ENCODE measurements around the gene TFF1.
A peak's percentile ranks its signal among the peaks of the same experiment; 100 is the strongest.

TFF1 gene

GRCh38 chr21:42397746-42398394 is 31.5 kb upstream of the TFF1 start:
- no peak for DNase-seq

- no peak for DNase-seq
These were observed 30.7 kb upstream of the TFF1 start for GRCh38 chr21:42396799-42397745.

- DNase-seq: no peak
These were observed 29.7 kb upstream of the TFF1 start, which contains the start of gene TMPRSS3 for GRCh38 chr21:42395905-42396651. TSS of gene TMPRSS3 (minus strand) at chr21:42396052. CDS start at chr21:42395417, 635 bp downstream.

GRCh38 chr21:42395302-42395701 is 29.0 kb upstream of the TFF1 start:
- no peak for DNase-seq

GRCh38 chr21:42393443-42393950 is 27.2 kb upstream of the TFF1 start:
- DNase-seq: no peak

GRCh38 chr21:42392731-42393442 is 26.6 kb upstream of the TFF1 start:
- no peak for DNase-seq

GRCh38 chr21:42391297-42391696 is 25.0 kb upstream of the TFF1 start:
- DNase-seq: no peak

- no peak for DNase-seq
These were observed 24.4 kb upstream of the TFF1 start for GRCh38 chr21:42390696-42391095.

GRCh38 chr21:42390193-42390592 is 23.9 kb upstream of the TFF1 start:
- DNase-seq: no peak

GRCh38 chr21:42389449-42389835 is 23.1 kb upstream of the TFF1 start:
- DNase-seq: no peak

GRCh38 chr21:42388740-42389448 is 22.6 kb upstream of the TFF1 start:
- DNase-seq: no peak

GRCh38 chr21:42387843-42388340 is 21.6 kb upstream of the TFF1 start:
- DNase-seq: no peak

- DNase-seq: no peak
These were observed 20.8 kb upstream of the TFF1 start for GRCh38 chr21:42387164-42387563.

- DNase-seq: no peak
These were observed 19.8 kb upstream of the TFF1 start for GRCh38 chr21:42386034-42386591.

- DNase-seq: no peak
These were observed 19.3 kb upstream of the TFF1 start for GRCh38 chr21:42385619-42386018.

- DNase-seq: no peak
These were observed 18.7 kb upstream of the TFF1 start for GRCh38 chr21:42384989-42385388.

- no peak for DNase-seq
These were observed 18.0 kb upstream of the TFF1 start for GRCh38 chr21:42384156-42384945.

GRCh38 chr21:42383331-42383730 is 17.0 kb upstream of the TFF1 start:
- DNase-seq: no peak

GRCh38 chr21:42382915-42383314 is 16.6 kb upstream of the TFF1 start:
- no peak for DNase-seq

- DNase-seq: peak; percentile 8
These were observed 15.1 kb upstream of the TFF1 start for GRCh38 chr21:42381347-42381984.

Measured in EL (cell line).